Measurements from ENCODE around the gene ERMN.

The ERMN gene

GRCh38 chr2:157329524-157329923 lies 3.9 kb upstream of the ERMN start:
- DNase-seq (ENCODE audit: low read depth, low spot score): no peak

DNA sequence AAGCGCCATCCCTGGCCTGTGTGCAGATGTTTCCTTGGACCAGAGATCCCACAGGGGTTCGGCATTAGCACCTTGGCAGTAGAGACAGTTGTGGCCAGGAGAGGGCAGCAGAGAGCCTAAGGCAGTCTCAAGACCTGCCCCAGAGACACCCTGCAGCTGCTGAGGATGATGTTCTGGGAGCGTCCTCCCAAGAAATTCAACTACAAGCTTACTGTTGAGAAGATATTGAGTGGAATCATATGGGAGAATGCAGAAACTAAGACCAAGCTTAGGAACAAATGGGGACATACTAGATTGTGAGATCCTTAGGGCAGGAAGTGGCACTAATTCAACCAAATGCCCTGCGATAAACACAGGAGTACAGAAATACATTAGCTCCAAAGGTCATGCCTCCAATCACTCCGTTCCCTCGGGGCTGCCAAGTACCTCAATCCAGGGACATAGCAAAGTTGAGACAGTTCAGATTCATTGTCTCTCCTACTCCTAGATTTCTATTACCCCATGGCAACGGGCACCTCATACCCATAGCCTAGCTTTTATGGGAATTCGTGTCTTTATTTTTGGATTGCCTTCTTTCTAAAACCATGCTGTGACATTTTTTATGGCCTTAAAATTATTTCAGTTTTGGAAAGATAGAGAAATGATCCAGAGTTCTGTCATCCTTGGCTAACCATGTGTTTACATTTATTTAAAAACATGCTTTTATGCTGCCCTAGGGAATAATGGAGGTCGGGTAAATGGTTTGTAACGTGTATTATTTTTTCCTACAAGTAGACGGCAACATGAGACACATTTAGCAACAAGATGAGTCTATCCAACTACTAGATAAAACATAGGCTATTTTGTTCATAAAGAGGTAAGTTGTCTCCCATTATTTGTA lies 2.2 kb upstream of the ERMN start:
- DNase-seq (ENCODE audit: low read depth, low spot score): peak; percentile 47

DNA sequence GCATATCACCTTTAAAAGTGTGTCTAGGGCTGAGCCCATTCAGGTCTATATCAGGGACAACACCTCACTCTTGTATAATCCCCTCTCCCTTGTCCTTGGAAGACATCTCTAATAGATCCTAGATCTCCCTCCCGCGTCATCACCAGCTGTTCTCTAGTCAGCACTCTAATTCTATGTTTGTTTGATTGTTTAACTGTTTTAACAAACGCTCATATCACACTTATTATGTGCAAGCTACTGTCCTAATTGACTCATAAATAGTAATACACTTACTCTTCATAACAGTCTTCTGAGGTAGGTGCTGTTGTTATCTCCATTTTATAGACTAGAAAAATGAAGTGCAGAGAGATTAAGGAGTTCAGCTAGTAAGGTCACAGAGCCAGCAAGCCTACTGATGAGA lies 1.6 kb upstream of the ERMN start:
- DNase-seq (ENCODE audit: low read depth, low spot score): no peak

GRCh38 chr2:157326698-157327097 lies 1.1 kb upstream of the ERMN start:
- DNase-seq (ENCODE audit: low read depth, low spot score): no peak

DNA sequence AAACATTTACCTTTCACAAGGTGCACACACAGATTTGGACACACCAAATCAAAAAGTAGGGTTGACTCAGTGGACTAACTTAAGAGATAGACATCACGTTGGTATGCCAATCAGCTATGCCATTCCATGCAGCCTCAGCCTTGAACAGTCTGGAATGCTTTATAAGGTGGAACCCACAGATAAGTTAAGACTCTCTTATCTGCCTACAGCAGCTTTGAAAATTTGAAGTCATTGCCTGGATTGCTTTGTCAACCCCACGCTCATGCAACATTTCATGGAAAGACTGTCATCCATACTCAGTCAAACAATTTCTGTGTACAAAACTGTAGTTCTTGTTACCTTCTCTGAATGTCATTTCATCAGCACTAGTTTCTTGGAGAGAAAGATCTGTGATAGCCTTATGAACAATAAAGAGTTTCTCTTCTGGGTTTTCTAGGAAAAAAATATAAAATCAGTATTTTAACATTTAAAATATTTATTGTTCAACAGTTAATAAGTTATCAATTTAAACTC lies 1.2 kb downstream of the ERMN start:
- no peak for DNase-seq (ENCODE audit: low read depth, low spot score)

GRCh38 chr2:157322432-157322831 lies 3.2 kb downstream of the ERMN start:
- no peak for DNase-seq (ENCODE audit: low read depth, low spot score)

GRCh38 chr2:157321466-157321865 lies 4.2 kb downstream of the ERMN start:
- no peak for DNase-seq (ENCODE audit: low read depth, low spot score)

GRCh38 chr2:157320409-157320808 lies 5.2 kb downstream of the ERMN start:
- no peak for DNase-seq (ENCODE audit: low read depth, low spot score)

DNA sequence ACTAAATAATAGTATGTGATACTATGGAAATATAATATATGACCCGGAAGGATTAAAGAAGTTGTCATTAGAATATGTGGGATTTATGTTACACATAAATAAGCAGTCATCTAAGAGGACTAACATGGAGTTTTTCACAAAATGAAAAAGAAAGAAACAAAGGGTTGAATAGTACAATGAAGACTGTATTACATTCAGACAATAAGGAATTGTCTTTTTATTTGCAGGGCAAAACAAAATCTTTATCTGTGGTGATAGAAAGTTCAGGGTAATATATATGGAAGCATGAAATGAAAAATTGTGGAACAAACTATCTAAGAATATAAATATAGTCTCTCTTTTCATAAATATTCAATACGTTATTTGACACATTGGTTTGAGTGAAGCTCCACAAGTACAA lies 5.8 kb downstream of the ERMN start:
- no peak for DNase-seq (ENCODE audit: low read depth, low spot score)

GRCh38 chr2:157318884-157319283 lies 6.7 kb downstream of the ERMN start:
- DNase-seq (ENCODE audit: low read depth, low spot score): no peak

DNA sequence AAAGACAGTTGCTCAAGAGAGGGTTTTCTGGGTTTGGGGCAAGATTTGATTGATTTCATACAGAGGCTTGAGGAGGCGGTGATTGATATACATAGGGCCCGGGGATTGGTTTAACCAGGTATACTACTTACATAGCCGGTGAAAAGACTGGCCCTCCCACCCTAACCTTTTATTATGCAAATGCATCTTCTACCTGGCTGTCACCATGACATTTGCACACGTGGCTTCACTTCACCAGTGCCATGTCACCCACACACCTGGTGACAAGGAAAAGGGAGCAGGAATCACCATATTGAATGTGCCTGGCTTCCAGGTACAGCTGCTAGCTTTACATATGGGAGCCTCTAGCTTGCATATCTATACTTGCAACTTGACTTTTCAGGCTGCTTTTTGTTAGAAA lies 9.7 kb downstream of the ERMN start:
- DNase-seq (ENCODE audit: low read depth, low spot score): no peak

- DNase-seq (ENCODE audit: low read depth, low spot score): no peak
These were observed 12.6 kb downstream of the ERMN start for GRCh38 chr2:157312866-157313486.

GRCh38 chr2:157311706-157312105 lies 13.9 kb downstream of the ERMN start:
- DNase-seq (ENCODE audit: low read depth, low spot score): no peak

GRCh38 chr2:157309878-157310277 lies 15.7 kb downstream of the ERMN start:
- no peak for DNase-seq (ENCODE audit: low read depth, low spot score)

DNA sequence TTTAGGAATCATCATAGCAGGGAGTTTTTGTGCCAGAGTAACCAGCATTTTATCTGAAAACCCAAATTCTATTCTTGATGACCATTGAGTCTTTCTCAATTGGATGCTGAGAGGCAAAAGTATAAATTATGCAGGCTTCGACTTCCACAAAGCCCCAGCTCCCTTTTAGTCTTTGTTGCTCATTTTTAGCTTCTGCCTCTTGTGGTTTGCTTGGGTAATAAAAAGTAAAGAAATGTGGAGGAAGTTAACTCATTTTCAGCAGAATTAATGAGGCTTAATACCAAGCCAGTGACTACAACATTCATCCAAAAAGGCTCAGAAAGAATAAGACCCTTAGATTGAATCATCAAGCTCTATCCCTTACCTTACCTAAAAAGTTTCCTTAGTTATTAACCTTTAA lies 18.6 kb downstream of the ERMN start:
- DNase-seq (ENCODE audit: low read depth, low spot score): no peak

DNA sequence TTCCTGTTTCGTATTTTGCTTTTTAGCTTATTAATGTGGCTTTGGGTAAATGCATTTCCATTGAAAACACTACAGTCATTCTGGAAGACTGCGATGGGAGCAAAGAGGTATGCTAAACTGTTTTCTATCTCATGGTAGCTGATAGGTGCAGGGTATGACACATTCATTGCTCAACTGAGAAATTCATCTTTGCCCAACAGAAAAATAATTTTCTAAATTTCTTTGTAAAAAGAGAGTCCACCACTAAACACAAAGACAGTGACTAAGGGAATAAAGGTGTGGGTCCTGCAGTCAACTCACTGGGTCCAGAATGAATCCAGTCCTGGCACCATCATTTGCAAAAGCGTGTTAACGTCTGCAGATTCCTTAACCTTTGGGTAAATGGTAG lies 19.9 kb downstream of the ERMN start:
- DNase-seq (ENCODE audit: low read depth, low spot score): no peak

- no peak for DNase-seq (ENCODE audit: low read depth, low spot score)
These were observed 20.6 kb downstream of the ERMN start for GRCh38 chr2:157304811-157305722.

- no peak for DNase-seq (ENCODE audit: low read depth, low spot score)
These were observed 22.0 kb downstream of the ERMN start for GRCh38 chr2:157303612-157304011.

GRCh38 chr2:157302492-157303099 lies 23.0 kb downstream of the ERMN start:
- peak; percentile 9 for DNase-seq (ENCODE audit: low read depth, low spot score)

DNA sequence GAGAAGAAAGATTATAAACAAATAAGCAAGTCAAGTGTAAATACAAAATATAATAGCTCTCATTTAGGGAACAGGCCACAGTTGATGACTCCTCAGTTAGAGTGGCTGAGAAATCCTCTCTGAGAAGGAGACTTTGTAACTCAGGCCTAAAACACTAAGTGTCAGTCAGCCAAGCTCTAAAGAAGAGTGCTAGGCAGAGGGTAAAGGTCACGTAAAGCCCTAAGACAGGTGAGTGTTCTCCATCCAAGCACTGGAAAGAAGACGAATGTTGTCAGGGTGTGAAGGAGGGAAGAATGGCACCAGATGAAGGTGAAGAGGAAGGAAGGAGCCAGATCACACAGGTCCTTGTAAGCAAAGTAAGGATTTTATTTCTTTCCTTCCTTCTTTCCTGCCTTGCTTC lies 24.3 kb downstream of the ERMN start:
- DNase-seq (ENCODE audit: low read depth, low spot score): no peak

DNA sequence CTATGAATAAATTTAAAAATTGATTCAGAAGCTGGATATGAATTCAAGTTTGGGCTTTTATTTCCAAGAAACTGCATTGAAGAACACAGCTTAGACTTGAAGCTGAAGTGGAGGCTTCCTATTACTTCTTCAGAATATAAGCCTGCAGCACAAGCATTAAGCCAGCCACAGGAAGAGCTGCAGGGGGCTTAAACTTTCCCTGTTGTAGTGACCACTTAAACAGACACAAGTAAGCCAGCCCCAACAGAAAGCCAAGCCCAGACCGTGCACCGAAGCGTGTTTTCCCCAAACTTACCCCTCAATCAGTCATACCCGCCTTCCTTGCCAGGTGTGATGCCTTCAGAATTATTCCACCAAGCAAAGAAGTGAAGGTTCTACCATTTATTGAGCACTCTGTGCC lies 28.7 kb downstream of the ERMN start:
- no peak for DNase-seq (ENCODE audit: low read depth, low spot score)

GRCh38 chr2:157296490-157296889 lies 29.1 kb downstream of the ERMN start:
- no peak for DNase-seq (ENCODE audit: low read depth, low spot score)

Data from smooth muscle cell of the brain vasculature (primary cell).